ENCODE data around the gene ZC2HC1B. TPM values are rescaled to one million over a fixed set of nuclear protein-coding genes. Genes with fewer than 3 reads are reported as not detected.

Gene ZC2HC1B
- total RNA-seq, 1 donor from 2014 or later, result not detected

GRCh38 chr6:143974089-143974488, 109.8 kb downstream of the ZC2HC1B start:
- no peak for DNase-seq (ENCODE audit: low spot score)
- no peak for ATAC-seq
- intact Hi-C loops (cut with DNase I), result no loop called here

- intact Hi-C loops (cut with DNase I), result no loop called here
- DNase-seq (ENCODE audit: low spot score), result no peak
- no peak for ATAC-seq
Measured at GRCh38 chr6:143976806-143977349, 112.6 kb downstream of the ZC2HC1B start.

DNA sequence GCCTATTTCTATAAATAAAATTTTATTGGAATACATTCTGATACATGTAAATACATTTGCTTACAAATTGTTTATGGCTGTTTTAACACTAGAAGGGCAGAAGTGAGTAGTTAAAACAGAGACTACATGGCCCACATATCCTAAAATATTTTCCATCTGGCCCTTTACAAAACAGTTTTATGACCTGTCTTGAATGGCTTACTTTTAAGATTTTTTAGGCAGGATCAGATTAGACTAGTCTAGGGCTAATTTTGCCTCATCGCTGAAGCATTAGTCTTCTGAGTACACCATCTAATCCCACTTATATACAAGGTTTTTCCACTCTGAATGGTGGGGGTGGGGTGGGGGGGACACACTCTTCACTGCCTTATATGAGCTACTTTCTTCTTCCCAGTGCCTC, 116.6 kb downstream of the ZC2HC1B start:
- intact Hi-C loops (cut with DNase I), result no loop called here
- ATAC-seq (no peak), DNase-seq (ENCODE audit: low spot score) (no peak)

GRCh38 chr6:143982968-143983367, 118.7 kb downstream of the ZC2HC1B start:
- DNase-seq (ENCODE audit: low spot score), result no peak

DNA sequence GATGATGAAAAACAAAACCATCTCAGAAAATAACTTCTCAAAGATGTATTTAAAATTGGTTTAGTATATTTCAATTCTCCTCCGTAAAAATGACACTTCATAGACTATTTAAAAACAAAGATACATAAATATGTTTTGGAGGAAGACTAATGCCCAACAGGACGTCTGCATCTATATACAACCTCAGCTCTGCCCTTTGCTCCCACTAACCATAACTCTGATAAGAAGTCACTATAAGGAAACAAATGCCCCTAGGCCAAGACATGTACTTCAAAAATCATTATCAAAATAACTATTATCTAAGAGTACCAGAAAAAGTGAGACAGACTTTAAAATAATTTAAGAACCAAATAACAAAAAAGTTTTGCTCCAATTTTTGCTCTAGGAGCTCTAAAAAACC, 120.4 kb downstream of the ZC2HC1B start:
- intact Hi-C loops (cut with DNase I), result no loop called here
- ATAC-seq (no peak), DNase-seq (ENCODE audit: low spot score) (no peak)

More at GRCh38 chr6:143982968-143983367, 118.7 kb downstream of the ZC2HC1B start:
- intact Hi-C loops (cut with DNase I), result no loop called here
- ATAC-seq, result no peak

GRCh38 chr6:143986463-143987065, 122.3 kb downstream of the ZC2HC1B start:
- no peak for ATAC-seq
- intact Hi-C loops (cut with DNase I), result no loop called here
- no peak for DNase-seq (ENCODE audit: low spot score)

Other genes starting within 250 kb of the ZC2HC1B start
- 141 TPM for gene PHACTR2, start 186.5 kb upstream of the ZC2HC1B start, total RNA-seq
- gene LTV1, start 21.1 kb upstream of the ZC2HC1B start, total RNA-seq, result 22.4 TPM
- gene PLAGL1, start 143.8 kb downstream of the ZC2HC1B start, total RNA-seq, result 65.8 TPM
- 74.4 TPM for gene SF3B5, start 231.1 kb downstream of the ZC2HC1B start, total RNA-seq